CD4-positive, alpha-beta T cell treated with Interleukin-21 for 1 hour (primary cell): ENCODE data around the gene JAM3.

ENCODE experiments used
- DNase-seq: peaks from one replicate; pipeline ENCODE4 v3.0.0-alpha.2; 2020

JAM3 gene

GRCh38 chr11:134200688-134201087 lies 131.8 kb downstream of the JAM3 start:
- no peak for DNase-seq
